Measurements from ENCODE around the gene PNPLA7.
"Not testable (repeated sequence)": the region's sequence is repeated elsewhere in the genome, so short reads cannot be mapped to it uniquely, and the experiment has no call there.

The PNPLA7 gene

GRCh38 chr9:137574192-137574591 is 24.0 kb upstream of the PNPLA7 start:
- H3K9ac ChIP-seq (ENCODE audit: low read depth, low read length), result no peak overlapping the region
- no peaks in the 10 kb centered on the region for H3K27me3 ChIP-seq (ENCODE audit: control insufficient read depth, insufficient read depth, low read length)
- peaks cover 36% of the 10 kb centered on the region for H3K36me3 ChIP-seq (ENCODE audit: insufficient read depth, low read length)
- H3K9me3 ChIP-seq (replicated peaks; ENCODE audit: low read length), result no peaks in the 10 kb centered on the region
- peaks cover 18% of the 10 kb centered on the region for H3K4me1 ChIP-seq (ENCODE audit: control insufficient read depth, insufficient read depth, low read length)
- H3K4me3 ChIP-seq (ENCODE audit: low read length), result no peak overlapping the region
- H3K4me2 ChIP-seq (ENCODE audit: low read length), result no peak overlapping the region

GRCh38 chr9:137570566-137570965 is 20.4 kb upstream of the PNPLA7 start:
- no peak overlapping the region for H3K4me2 ChIP-seq (ENCODE audit: low read length)
- H3K4me1 ChIP-seq (ENCODE audit: control insufficient read depth, insufficient read depth, low read length), result no peaks in the 10 kb centered on the region
- no peaks in the 10 kb centered on the region for H3K9me3 ChIP-seq (replicated peaks; ENCODE audit: low read length)
- H3K9ac ChIP-seq (ENCODE audit: low read depth, low read length), result no peak overlapping the region
- no peaks in the 10 kb centered on the region for H3K27me3 ChIP-seq (ENCODE audit: control insufficient read depth, insufficient read depth, low read length)
- no peak overlapping the region for H3K4me3 ChIP-seq (ENCODE audit: low read length)
- peaks cover 37% of the 10 kb centered on the region for H3K36me3 ChIP-seq (ENCODE audit: insufficient read depth, low read length)

- Histone ChIP-seq H3K9ac (ENCODE audit: low read depth, low read length) (no peak overlapping the region), H3K4me3 (ENCODE audit: low read length) (no peak overlapping the region), H3K27me3 (ENCODE audit: control insufficient read depth, insufficient read depth, low read length) (no peaks in the 10 kb centered on the region), H3K4me1 (ENCODE audit: control insufficient read depth, insufficient read depth, low read length) (no peaks in the 10 kb centered on the region), H3K36me3 (ENCODE audit: insufficient read depth, low read length) (peaks cover 32% of the 10 kb centered on the region), H3K4me2 (ENCODE audit: low read length) (no peak overlapping the region), H3K9me3 (replicated peaks; ENCODE audit: low read length) (no peaks in the 10 kb centered on the region)
Observed at GRCh38 chr9:137569609-137570203, 19.5 kb upstream of the PNPLA7 start.

GRCh38 chr9:137568445-137568844 is 18.2 kb upstream of the PNPLA7 start:
- not testable (repeated sequence) for H3K27me3 ChIP-seq (ENCODE audit: control insufficient read depth, insufficient read depth, low read length); H3K4me1 ChIP-seq (ENCODE audit: control insufficient read depth, insufficient read depth, low read length); H3K9me3 ChIP-seq (replicated peaks; ENCODE audit: low read length); H3K4me3 ChIP-seq (ENCODE audit: low read length); H3K4me2 ChIP-seq (ENCODE audit: low read length); H3K9ac ChIP-seq (ENCODE audit: low read depth, low read length)
- peaks cover 35% of the 10 kb centered on the region for H3K36me3 ChIP-seq (ENCODE audit: insufficient read depth, low read length)

GRCh38 chr9:137564817-137565411 is 14.7 kb upstream of the PNPLA7 start:
- Histone ChIP-seq H3K4me2 (ENCODE audit: low read length) (no peak overlapping the region), H3K9me3 (replicated peaks; ENCODE audit: low read length) (no peaks in the 10 kb centered on the region), H3K4me3 (ENCODE audit: low read length) (no peak overlapping the region), H3K27me3 (ENCODE audit: control insufficient read depth, insufficient read depth, low read length) (no peaks in the 10 kb centered on the region), H3K9ac (ENCODE audit: low read depth, low read length) (no peak overlapping the region), H3K36me3 (ENCODE audit: insufficient read depth, low read length) (peaks cover 23% of the 10 kb centered on the region), H3K4me1 (ENCODE audit: control insufficient read depth, insufficient read depth, low read length) (no peaks in the 10 kb centered on the region)

GRCh38 chr9:137564134-137564533 is 13.9 kb upstream of the PNPLA7 start:
- Histone ChIP-seq H3K9me3 (replicated peaks; ENCODE audit: low read length) (no peaks in the 10 kb centered on the region), H3K4me1 (ENCODE audit: control insufficient read depth, insufficient read depth, low read length) (no peaks in the 10 kb centered on the region), H3K9ac (ENCODE audit: low read depth, low read length) (no peak overlapping the region), H3K36me3 (ENCODE audit: insufficient read depth, low read length) (peaks cover 23% of the 10 kb centered on the region), H3K27me3 (ENCODE audit: control insufficient read depth, insufficient read depth, low read length) (no peaks in the 10 kb centered on the region), H3K4me3 (ENCODE audit: low read length) (no peak overlapping the region), H3K4me2 (ENCODE audit: low read length) (no peak overlapping the region)

- Histone ChIP-seq H3K4me3 (ENCODE audit: low read length) (no peak overlapping the region), H3K9ac (ENCODE audit: low read depth, low read length) (no peak overlapping the region), H3K4me1 (ENCODE audit: control insufficient read depth, insufficient read depth, low read length) (no peaks in the 10 kb centered on the region), H3K36me3 (ENCODE audit: insufficient read depth, low read length) (peaks cover 31% of the 10 kb centered on the region), H3K27me3 (ENCODE audit: control insufficient read depth, insufficient read depth, low read length) (no peaks in the 10 kb centered on the region), H3K4me2 (ENCODE audit: low read length) (no peak overlapping the region), H3K9me3 (replicated peaks; ENCODE audit: low read length) (no peaks in the 10 kb centered on the region)
Observed at GRCh38 chr9:137558127-137558526, 7.9 kb upstream of the PNPLA7 start.

GRCh38 chr9:137556069-137556838 is 6.1 kb upstream of the PNPLA7 start:
- H3K4me1 ChIP-seq (ENCODE audit: control insufficient read depth, insufficient read depth, low read length), result peaks cover 7% of the 10 kb centered on the region
- peaks cover 32% of the 10 kb centered on the region for H3K36me3 ChIP-seq (ENCODE audit: insufficient read depth, low read length)
- no peak overlapping the region for H3K9ac ChIP-seq (ENCODE audit: low read depth, low read length)
- H3K9me3 ChIP-seq (replicated peaks; ENCODE audit: low read length), result no peaks in the 10 kb centered on the region
- no peak overlapping the region for H3K4me3 ChIP-seq (ENCODE audit: low read length)
- H3K4me2 ChIP-seq (ENCODE audit: low read length), result no peak overlapping the region
- no peaks in the 10 kb centered on the region for H3K27me3 ChIP-seq (ENCODE audit: control insufficient read depth, insufficient read depth, low read length)

GRCh38 chr9:137555179-137555578 is 5.0 kb upstream of the PNPLA7 start:
- no peak overlapping the region for H3K4me2 ChIP-seq (ENCODE audit: low read length)
- no peak overlapping the region for H3K9ac ChIP-seq (ENCODE audit: low read depth, low read length)
- H3K4me1 ChIP-seq (ENCODE audit: control insufficient read depth, insufficient read depth, low read length), result peaks cover 9% of the 10 kb centered on the region
- no peak overlapping the region for H3K4me3 ChIP-seq (ENCODE audit: low read length)
- H3K27me3 ChIP-seq (ENCODE audit: control insufficient read depth, insufficient read depth, low read length), result no peaks in the 10 kb centered on the region
- peaks cover 32% of the 10 kb centered on the region for H3K36me3 ChIP-seq (ENCODE audit: insufficient read depth, low read length)
- no peaks in the 10 kb centered on the region for H3K9me3 ChIP-seq (replicated peaks; ENCODE audit: low read length)

GRCh38 chr9:137554349-137554748 is 4.1 kb upstream of the PNPLA7 start:
- no peak overlapping the region for H3K4me3 ChIP-seq (ENCODE audit: low read length)
- H3K4me1 ChIP-seq (ENCODE audit: control insufficient read depth, insufficient read depth, low read length), result peaks cover 15% of the 10 kb centered on the region
- H3K9me3 ChIP-seq (replicated peaks; ENCODE audit: low read length), result no peaks in the 10 kb centered on the region
- H3K9ac ChIP-seq (ENCODE audit: low read depth, low read length), result no peak overlapping the region
- no peaks in the 10 kb centered on the region for H3K27me3 ChIP-seq (ENCODE audit: control insufficient read depth, insufficient read depth, low read length)
- no peak overlapping the region for H3K4me2 ChIP-seq (ENCODE audit: low read length)
- peaks cover 32% of the 10 kb centered on the region for H3K36me3 ChIP-seq (ENCODE audit: insufficient read depth, low read length)

GRCh38 chr9:137553654-137554053 is 3.5 kb upstream of the PNPLA7 start:
- H3K4me1 ChIP-seq (ENCODE audit: control insufficient read depth, insufficient read depth, low read length), result peaks cover 15% of the 10 kb centered on the region
- not testable (repeated sequence) for H3K9me3 ChIP-seq (replicated peaks; ENCODE audit: low read length); H3K9ac ChIP-seq (ENCODE audit: low read depth, low read length); H3K4me3 ChIP-seq (ENCODE audit: low read length); H3K4me2 ChIP-seq (ENCODE audit: low read length); H3K27me3 ChIP-seq (ENCODE audit: control insufficient read depth, insufficient read depth, low read length)
- peaks cover 32% of the 10 kb centered on the region for H3K36me3 ChIP-seq (ENCODE audit: insufficient read depth, low read length)

Data from skeletal muscle satellite cell (primary cell).